MM.1S (cell line): ENCODE results near the gene GPR158.

ENCODE experiments used
- CTCF ChIP-seq: fragments of 300-600 bp; sonication (generic); IDR thresholded peaks from 2 replicates; pipeline ENCODE4 v1.5.1; 2016; ENCODE audit warnings: antibody characterized with exemption, low read length, mixed read lengths
- EZH2 ChIP-seq: fragments of 300-600 bp; sonication (generic); optimal IDR thresholded peaks from 2 replicates; pipeline ENCODE3; 2017; ENCODE audit warnings: low read depth, mild to moderate bottlenecking, antibody characterized with exemption, low read length, mixed read lengths
- EZH2phosphoT487 ChIP-seq: fragments of 300-600 bp; sonication (generic); IDR thresholded peaks from 2 replicates; pipeline ENCODE4 v1.6.1; 2018; ENCODE audit warnings: antibody characterized with exemption, low read length

GRCh38 chr10:25417611-25418010 is 242.8 kb downstream of the GPR158 start:
- TF ChIP-seq EZH2phosphoT487 (no peak), CTCF (no peak), EZH2 (no peak)
